Embryonic facial prominence (tissue), 1 donor: ENCODE data around the gene EP400.

Experiments
- DNase-seq: peaks from one replicate; pipeline ENCODE4 v3.0.0-alpha.2; 2016; ENCODE audit errors: extremely low spot score

Gene EP400

DNA sequence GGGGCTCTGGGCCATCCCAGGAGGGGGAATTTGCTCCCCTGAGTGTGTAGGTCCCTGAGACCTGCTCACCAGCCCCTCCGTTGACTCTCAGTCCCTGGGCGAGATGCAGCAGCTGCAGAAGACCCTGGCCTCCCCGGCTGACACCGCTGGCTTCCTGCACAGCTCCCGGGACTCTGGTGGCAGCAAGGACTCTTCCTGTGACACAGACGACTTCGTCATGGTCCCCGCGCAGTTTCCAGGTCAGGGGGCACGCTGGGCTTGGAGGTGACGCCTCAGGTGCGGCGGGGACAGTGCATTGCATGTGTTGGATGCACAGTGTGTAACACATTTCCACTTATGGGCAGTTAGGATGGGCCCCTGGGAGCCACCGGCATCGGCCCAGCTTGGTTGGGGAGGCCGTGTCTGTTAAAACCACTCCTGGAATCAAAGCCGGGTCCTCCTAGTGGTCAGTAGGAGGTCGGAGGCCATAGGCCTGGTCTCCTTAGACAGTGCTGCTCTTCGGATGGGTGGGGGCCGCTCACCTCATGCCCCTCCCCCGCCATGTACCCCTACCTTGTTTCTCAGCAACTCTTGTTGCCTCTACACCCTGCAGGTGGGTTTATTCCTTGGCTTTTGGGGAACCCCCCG, 37.8 kb upstream of the EP400 start:
- DNase-seq = no peak

DNA sequence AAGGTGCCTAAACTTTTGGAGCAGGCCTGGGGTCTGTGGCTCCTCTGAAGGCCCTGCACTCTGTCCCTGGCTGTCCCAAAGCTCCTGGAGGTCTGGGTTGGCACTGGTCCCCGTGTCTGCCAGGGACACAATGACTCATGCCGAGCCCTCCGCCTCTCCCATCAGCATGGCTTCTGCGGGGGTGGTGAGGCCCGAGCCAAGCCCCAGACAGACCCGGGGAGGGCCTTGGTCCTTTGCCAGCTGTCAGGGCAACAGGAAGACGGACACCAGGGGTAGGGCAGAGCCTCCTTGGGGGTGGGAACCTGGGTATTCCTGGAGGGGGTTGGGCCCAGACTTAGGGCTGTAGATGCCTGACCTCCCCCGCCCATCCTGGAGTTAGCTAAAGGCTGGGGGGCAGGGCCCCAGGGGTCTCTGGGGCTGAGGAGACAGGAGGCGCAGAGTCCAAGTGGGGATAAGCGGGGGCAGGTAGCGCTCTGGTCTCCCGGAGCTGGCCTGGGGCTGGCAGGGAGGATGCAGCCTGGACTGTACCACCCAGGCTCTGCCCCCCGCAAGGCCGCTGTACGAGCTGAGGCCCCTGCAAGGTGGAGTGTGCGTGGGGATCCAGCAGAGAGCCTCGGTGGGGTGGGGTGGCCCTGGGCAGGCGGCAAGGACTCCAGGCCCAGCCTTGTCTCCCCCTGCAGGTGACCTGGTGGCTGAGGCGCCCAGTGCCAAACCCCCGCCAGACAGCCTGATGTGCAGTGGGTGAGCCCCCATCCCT, 37.0 kb upstream of the EP400 start:
- no peak for DNase-seq

- no peak for DNase-seq
Measured at GRCh38 chr12:131913666-131914065, 36.1 kb upstream of the EP400 start.

DNA sequence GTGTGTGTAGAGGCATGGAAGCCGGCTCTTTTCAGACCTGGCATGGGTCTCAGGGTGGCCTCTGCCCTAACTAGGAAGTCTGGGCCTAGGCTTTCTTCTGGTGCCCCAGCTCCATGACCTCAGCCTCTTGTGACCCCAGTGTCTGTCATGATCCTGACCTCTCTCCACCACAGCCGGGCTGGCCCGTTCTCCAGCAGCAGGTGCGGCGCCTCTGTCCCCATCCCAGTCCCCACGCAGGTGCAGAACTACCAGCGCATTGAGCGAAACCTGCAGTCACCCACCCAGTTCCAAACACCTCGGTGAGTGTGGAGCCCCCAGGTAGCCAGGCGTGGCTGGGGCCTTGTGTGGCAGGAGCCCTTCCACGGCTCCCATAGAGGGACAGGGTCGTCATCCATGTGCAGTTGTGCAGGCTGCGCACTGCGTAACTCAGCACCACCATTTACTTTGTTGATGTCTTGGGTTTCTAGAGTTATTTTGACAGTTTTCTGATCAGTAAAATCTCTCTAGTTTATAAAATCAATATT, 35.5 kb upstream of the EP400 start:
- no peak for DNase-seq

DNA sequence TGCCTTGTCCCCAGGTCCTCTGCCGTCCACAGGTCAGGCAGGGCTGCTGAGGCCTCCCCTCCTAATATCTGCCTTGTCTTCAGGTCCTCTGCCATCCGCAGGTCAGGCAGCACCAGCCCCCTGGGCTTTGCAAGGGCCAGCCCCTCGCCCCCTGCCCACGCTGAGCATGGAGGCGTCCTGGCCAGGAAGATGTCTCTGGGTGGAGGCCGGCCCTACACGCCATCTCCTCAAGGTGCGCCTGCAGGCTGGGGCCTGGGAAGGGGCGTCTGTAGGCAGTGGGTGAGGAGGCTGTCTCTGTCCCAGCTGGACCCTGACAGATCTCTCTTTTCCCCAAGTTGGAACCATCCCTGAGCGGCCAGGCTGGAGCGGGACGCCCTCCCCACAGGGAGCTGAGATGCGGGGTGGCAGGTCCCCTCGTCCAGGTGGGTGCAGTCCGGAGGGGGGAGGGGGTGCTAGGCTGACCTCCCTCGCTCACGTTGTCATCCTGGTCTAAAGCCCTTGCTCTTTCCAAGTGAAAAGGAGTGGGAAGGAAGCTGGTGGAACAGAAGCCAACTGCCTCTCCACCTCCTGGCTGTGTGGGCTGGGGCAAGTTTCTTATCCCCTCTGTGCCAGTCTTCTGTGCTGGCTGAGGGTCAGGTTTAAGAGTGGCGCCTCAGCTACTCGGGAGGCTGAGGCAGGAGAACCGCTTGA, 34.6 kb upstream of the EP400 start:
- no peak for DNase-seq

- no peak for DNase-seq
Measured at GRCh38 chr12:131915823-131916222, 33.9 kb upstream of the EP400 start.

DNA sequence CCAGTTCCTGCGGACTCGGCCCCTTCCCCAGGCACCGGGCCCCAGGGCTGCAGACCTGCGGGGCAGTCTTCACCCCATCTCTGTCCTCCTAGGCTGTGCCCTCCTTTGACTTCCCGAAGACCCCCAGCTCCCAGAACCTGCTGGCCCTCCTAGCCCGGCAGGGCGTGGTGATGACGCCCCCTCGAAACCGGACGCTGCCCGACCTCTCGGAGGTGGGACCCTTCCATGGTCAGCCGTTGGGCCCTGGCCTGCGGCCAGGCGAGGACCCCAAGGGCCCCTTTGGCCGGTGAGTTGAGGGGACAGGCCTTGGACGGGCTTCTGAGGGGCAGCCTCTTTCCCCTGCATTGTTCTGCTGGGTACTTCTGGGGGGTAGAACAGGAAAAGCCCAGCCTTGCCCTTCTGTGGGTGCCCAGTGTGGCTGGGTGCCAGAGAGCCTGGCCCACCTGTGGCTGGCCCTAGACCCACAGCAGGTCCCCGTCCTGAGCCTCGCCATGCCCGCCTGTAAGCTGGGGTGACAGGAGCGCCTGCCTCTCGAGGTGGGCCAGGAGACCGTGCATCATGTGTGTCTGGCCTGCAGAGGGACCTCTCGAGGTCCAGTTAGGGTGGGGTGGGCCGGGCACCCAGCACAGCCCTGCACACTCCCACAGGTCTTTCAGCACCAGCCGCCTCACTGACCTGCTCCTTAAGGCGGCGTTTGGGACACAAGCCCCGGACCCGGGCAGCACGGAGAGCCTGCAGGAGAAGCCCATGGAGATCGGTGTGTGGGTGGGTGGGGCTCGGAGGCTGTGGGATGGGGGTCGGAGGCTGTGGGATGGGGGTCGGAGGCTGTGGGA, 33.2 kb upstream of the EP400 start:
- no peak for DNase-seq

GRCh38 chr12:131917139-131917710, 32.5 kb upstream of the EP400 start:
- DNase-seq = no peak

GRCh38 chr12:131917711-131918306, 31.9 kb upstream of the EP400 start:
- DNase-seq = no peak

DNA sequence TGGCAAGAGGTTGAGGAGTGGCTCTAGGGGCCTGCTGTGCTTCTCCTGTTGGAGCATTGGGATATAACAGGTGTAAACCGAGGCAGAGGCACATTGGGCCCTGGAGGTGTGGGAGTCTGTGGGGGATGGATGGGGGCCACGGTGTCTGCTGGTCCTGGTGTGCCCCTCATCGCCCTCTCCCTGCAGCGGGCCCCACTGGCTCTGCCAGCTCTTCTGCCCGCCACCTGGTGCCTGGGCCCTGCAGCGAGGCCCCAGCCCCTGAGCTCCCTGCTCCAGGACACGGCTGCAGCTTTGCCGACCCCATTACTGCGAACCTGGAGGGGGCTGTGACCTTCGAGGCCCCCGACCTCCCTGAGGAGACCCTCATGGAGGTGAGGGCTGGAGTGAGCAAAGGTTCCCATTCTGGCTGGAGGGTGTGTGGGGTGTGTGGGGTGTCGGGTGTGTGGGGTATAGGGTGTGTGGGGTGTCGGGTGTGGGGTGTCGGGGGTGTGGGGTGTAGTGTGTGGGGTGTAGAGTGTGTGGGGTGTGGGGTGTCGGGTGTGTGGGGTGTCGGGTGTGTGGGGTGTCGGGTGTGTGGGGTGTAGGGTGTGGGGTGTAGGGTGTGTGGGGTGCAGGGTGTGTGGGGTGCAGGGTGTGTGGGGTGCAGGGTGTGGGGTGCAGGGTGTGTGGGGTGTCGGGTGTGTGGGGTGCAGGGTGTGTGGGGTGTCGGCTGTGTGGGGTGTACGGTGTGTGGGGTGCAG, 31.3 kb upstream of the EP400 start:
- no peak for DNase-seq

DNA sequence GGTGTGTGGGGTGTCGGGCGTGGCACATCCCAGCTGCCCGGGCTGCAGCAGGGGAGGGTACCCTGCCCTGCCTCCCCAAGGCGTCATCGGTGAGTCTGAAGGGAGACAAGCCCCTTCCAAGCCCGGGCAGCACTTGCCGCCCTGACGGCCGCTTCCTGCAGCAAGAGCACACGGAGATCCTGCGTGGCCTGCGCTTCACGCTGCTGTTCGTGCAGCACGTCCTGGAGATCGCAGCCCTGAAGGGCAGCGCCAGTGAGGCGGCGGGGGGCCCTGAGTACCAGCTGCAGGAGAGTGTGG, 30.7 kb upstream of the EP400 start:
- no peak for DNase-seq

GRCh38 chr12:131919366-131920156, 30.2 kb upstream of the EP400 start:
- no peak for DNase-seq

- no peak for DNase-seq
Measured at GRCh38 chr12:131920157-131920508, 29.6 kb upstream of the EP400 start.

- no peak for DNase-seq
Measured at GRCh38 chr12:131920902-131921840, 28.6 kb upstream of the EP400 start.

DNA sequence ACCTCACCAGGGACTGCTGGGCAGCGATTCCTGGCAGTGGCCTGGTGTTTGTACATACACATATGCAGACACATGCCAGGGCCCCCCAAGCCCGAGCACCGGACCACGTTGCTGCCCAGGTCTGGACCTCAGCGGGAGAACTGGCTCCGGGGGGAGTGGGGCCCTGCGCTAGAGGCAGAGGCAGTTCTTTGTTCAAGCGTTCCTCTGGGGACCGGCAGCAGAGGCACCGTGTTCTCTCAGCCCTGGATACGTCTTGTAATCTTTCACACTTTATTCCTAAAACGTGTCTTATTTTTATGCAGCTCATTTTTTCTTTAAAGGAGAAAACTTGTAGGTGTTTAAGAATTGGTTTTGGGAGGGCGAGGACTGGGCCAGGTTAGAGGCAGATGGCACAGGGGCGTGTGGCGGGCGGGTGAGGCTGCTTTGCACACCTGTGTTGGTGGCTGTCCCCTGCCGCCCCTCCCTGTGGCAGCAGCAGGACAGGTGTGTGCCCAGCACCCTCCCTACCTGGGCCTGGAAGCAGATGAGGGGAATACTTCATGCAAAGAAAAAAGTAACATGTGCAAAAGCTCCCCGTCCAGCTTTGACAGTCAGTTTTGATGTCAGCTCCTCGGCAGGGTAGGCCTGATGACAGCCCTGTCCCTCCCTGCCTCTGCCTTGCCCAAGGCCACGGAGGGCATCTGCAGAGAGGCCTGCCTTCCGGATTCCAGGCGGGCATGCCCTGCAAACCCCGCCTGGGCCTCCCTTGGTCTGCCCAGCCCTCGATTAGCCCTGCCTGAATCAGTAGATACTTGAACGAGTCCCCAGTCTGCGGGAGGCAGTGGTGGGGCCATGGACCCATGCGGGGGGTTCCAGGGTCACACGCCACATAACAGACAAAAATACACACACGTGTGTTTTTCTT, 27.6 kb upstream of the EP400 start:
- no peak for DNase-seq

- DNase-seq = no peak
Measured at GRCh38 chr12:131922772-131923171, 27.0 kb upstream of the EP400 start.

GRCh38 chr12:131923260-131923659, 26.5 kb upstream of the EP400 start:
- DNase-seq = no peak
